H1 (cell line): ENCODE measurements around the gene CSTF3. TPM values are rescaled to one million over a fixed set of nuclear protein-coding genes. Genes with fewer than 3 reads are reported as not detected.

ENCODE experiments used
- CTCF ChIA-PET: fragments of 300-600 bp; sonication (Branson Sonifier 250); formaldehyde crosslinking; loops from one replicate; lab custom pipeline; 2021; ENCODE audit not compliant: partially characterized antibody; lab: Charles Lee
- POLR2A ChIA-PET: fragments of 300-600 bp; sonication (Branson Sonifier 250); formaldehyde crosslinking; loops from one replicate; lab custom pipeline; 2021; ENCODE audit warnings: inconsistent platforms; ENCODE audit not compliant: partially characterized antibody; lab: Charles Lee
- DNase-seq, 2 experiments: peaks; one replicate each; pipeline versions ENCODE4 v3.0.0 to v3.0.0-alpha.2; 2010 to 2022; ENCODE audit warnings: low spot score in 2 of 2, low read depth in 1 of 2, mixed read lengths in 1 of 2
- FAIRE-seq: peaks from 2 replicates; lab custom pipeline; 2011; peaks lifted over from hg19 to GRCh38; lab: Jason Lieb, UNC
- H2AFZ ChIP-seq: 2 replicates; pipeline ENCODE4 v1.8.1; 2012; ENCODE audit warnings: low read length, inconsistent platforms
- H2AK5ac ChIP-seq: 2 replicates; pipeline ENCODE4 v1.6.1; 2013; ENCODE audit warnings: low read depth, low read length
- H2BK120ac ChIP-seq: replicated peaks from 2 replicates; pipeline ENCODE3; 2013; ENCODE audit warnings: low read depth, low read length, inconsistent platforms
- H2BK12ac ChIP-seq: 2 replicates; pipeline ENCODE4 v1.6.1; 2013; ENCODE audit warnings: low read depth, low read length
- H2BK15ac ChIP-seq: 2 replicates; pipeline ENCODE4 v1.6.1; 2013; ENCODE audit warnings: low read length
- H2BK20ac ChIP-seq: 2 replicates; pipeline ENCODE4 v1.6.1; 2013; ENCODE audit warnings: low read length
- H2BK5ac ChIP-seq: 2 replicates; pipeline ENCODE4 v1.6.1; 2013; ENCODE audit warnings: low read depth, low read length
- H3K14ac ChIP-seq: 2 replicates; pipeline ENCODE4 v1.6.1; 2013; ENCODE audit warnings: inconsistent platforms; ENCODE audit not compliant: insufficient read length
- H3K18ac ChIP-seq: 2 replicates; pipeline ENCODE4 v1.6.1; 2013; ENCODE audit warnings: low read length; ENCODE audit errors: extremely low read depth
- H3K23ac ChIP-seq: 2 replicates; pipeline ENCODE4 v1.6.1; 2013; ENCODE audit warnings: inconsistent platforms; ENCODE audit not compliant: insufficient read length
- H3K23me2 ChIP-seq: 2 replicates; pipeline ENCODE4 v1.6.1; 2013; ENCODE audit warnings: low read depth, low read length
- H3K27ac ChIP-seq: 2 replicates; pipeline ENCODE4 v1.6.1; 2011; ENCODE audit warnings: low read depth, low read length, inconsistent platforms
- H3K27me3 ChIP-seq, 4 experiments: replicated peaks in 1 of 4; 1 replicate in 1 of 4; 2 replicates in 3 of 4; pipeline versions ENCODE4 v1.6.1 to v1.8.1; 2011 to 2013; ENCODE audit warnings: low read length in 3 of 4, mild to moderate bottlenecking in 3 of 4, inconsistent platforms in 2 of 4, mixed read lengths in 2 of 4, moderate library complexity in 1 of 4; ENCODE audit not compliant: control insufficient read depth in 3 of 4, insufficient read depth in 3 of 4; ENCODE audit errors: extremely low read depth in 1 of 4
- H3K36me3 ChIP-seq, 4 experiments: 2 replicates each; pipeline versions ENCODE4 v1.6.1 to v1.8.1; 2011 to 2013; ENCODE audit warnings: mild to moderate bottlenecking in 4 of 4, low read length in 3 of 4, moderate library complexity in 2 of 4, control low read depth in 1 of 4, inconsistent platforms in 1 of 4; ENCODE audit not compliant: insufficient read depth in 4 of 4, control insufficient read depth in 2 of 4
- H3K4ac ChIP-seq: replicated peaks from 2 replicates; pipeline ENCODE3; 2013; ENCODE audit warnings: low read length, low read depth, mixed read lengths, inconsistent platforms; ENCODE audit not compliant: insufficient read length
- H3K4me1 ChIP-seq, 4 experiments: replicated peaks in 1 of 4; 1 replicate in 1 of 4; 2 replicates in 3 of 4; pipeline versions ENCODE4 v1.6.1 to v1.8.1; 2011 to 2013; ENCODE audit warnings: low read length in 3 of 4, inconsistent platforms in 2 of 4, mixed read lengths in 1 of 4; ENCODE audit not compliant: insufficient read depth in 4 of 4, control insufficient read depth in 3 of 4
- H3K4me2 ChIP-seq, 2 experiments: 2 replicates each; pipeline versions ENCODE4 v1.6.1 to v1.8.1; 2011 to 2013; ENCODE audit warnings: low read depth in 2 of 2, low read length in 2 of 2, control low read depth in 1 of 2, inconsistent platforms in 1 of 2, mild to moderate bottlenecking in 1 of 2; ENCODE audit not compliant: insufficient read depth in 1 of 2
- H3K4me3 ChIP-seq, 4 experiments: fragments of 200-600, 300-600 bp in 1 of 4; sonication (generic), shearing (Covaris generic), sonication (Bioruptor Twin) in 1 of 4; 2 replicates each; pipeline versions ENCODE4 v1.5.1 to v1.8.1; 2011 to 2016; ENCODE audit warnings: low read length in 4 of 4, low read depth in 3 of 4, control low read depth in 2 of 4, inconsistent platforms in 2 of 4, mild to moderate bottlenecking in 2 of 4, mixed read lengths in 1 of 4, moderate library complexity in 1 of 4; ENCODE audit not compliant: insufficient read depth in 2 of 4; ENCODE audit errors: extremely low read depth in 1 of 4
- H3K56ac ChIP-seq: replicated peaks from 2 replicates; pipeline ENCODE3; 2013; ENCODE audit warnings: low read depth, mild to moderate bottlenecking, mixed read lengths, low read length, inconsistent platforms; ENCODE audit not compliant: insufficient read length
- H3K79me1 ChIP-seq: 2 replicates; pipeline ENCODE4 v1.6.1; 2013; ENCODE audit warnings: low read depth, low read length, control low read depth
- H3K79me2 ChIP-seq, 2 experiments: 2 replicates each; pipeline versions ENCODE4 v1.6.1 to v1.8.1; 2012 to 2013; ENCODE audit warnings: low read length in 2 of 2, mild to moderate bottlenecking in 2 of 2, inconsistent platforms in 1 of 2; ENCODE audit not compliant: insufficient read depth in 2 of 2, control insufficient read depth in 1 of 2
- H3K9ac ChIP-seq, 4 experiments: replicated peaks in 1 of 4; 1 replicate in 1 of 4; 2 replicates in 3 of 4; pipeline versions ENCODE4 v1.6.1 to v1.8.1; 2011 to 2013; ENCODE audit warnings: low read depth in 3 of 4, low read length in 3 of 4, control low read depth in 2 of 4, mild to moderate bottlenecking in 2 of 4, moderate library complexity in 2 of 4, inconsistent platforms in 1 of 4; ENCODE audit errors: extremely low read depth in 1 of 4
- H3K9me3 ChIP-seq, 2 experiments: 2 replicates each; pipeline versions ENCODE4 v1.6.1 to v1.8.1; 2012 to 2013; ENCODE audit warnings: mild to moderate bottlenecking in 2 of 2, moderate library complexity in 2 of 2, control low read depth in 1 of 2, inconsistent platforms in 1 of 2, low read depth in 1 of 2, low read length in 1 of 2, mixed read lengths in 1 of 2; ENCODE audit not compliant: insufficient read depth in 2 of 2
- H4K20me1 ChIP-seq, 2 experiments: replicated peaks in 1 of 2; 2 replicates each; pipeline versions ENCODE3 to v1.8.1; 2011 to 2013; ENCODE audit warnings: inconsistent platforms in 2 of 2, low read length in 2 of 2, mild to moderate bottlenecking in 1 of 2; ENCODE audit not compliant: insufficient read depth in 2 of 2, control insufficient read depth in 1 of 2
- H4K5ac ChIP-seq: 2 replicates; pipeline ENCODE4 v1.6.1; 2013; ENCODE audit warnings: low read length, low read depth, mixed read lengths, inconsistent platforms; ENCODE audit not compliant: insufficient read length
- H4K8ac ChIP-seq: 2 replicates; pipeline ENCODE4 v1.8.0; 2013; ENCODE audit warnings: mild to moderate bottlenecking, moderate library complexity, low read length, inconsistent platforms; ENCODE audit not compliant: insufficient read depth; ENCODE audit errors: extremely low read depth
- H4K91ac ChIP-seq: replicated peaks from 2 replicates; pipeline ENCODE3; 2013; ENCODE audit warnings: low read length, mixed read lengths, inconsistent platforms; ENCODE audit not compliant: insufficient read length
- CBX5 ChIP-seq: fragments of 300-800, 300-1000 bp; sonication (generic); IDR thresholded peaks from 2 replicates; pipeline ENCODE4 v1.7.1; 2016; ENCODE audit warnings: antibody characterized with exemption, low read length, low read depth
- CREB1 ChIP-seq: IDR thresholded peaks from 2 replicates; pipeline ENCODE4 v1.6.1; 2012; ENCODE audit warnings: inconsistent platforms
- USF2 ChIP-seq: IDR thresholded peaks from 2 replicates; pipeline ENCODE4 v1.6.1; 2011; ENCODE audit warnings: low read length, improper control_type of control experiment
- WGBS, 2 experiments: shearing (Covaris generic) in 1 of 2; methylation state at CpG; one replicate each; pipeline versions ENCODE4 v1.1.6 to v1.1.7; 2013 to 2015; ENCODE audit warnings: low lambda C conversion rate in 2 of 2, mixed read lengths in 2 of 2, inconsistent platforms in 1 of 2, low coverage in 1 of 2, missing lambda C conversion rate in 1 of 2; ENCODE audit not compliant: insufficient replicate concordance in 2 of 2, insufficient coverage in 1 of 2, insufficient read length in 1 of 2; ENCODE audit errors: extremely low coverage in 1 of 2, missing lambda C conversion rate in 1 of 2; 5-methylcytosine and 5-hydroxymethylcytosine counted together
- polyA plus RNA-seq, 7 experiments: library from polyadenylated mRNA; depleted of rRNA in 3 of 7; stranded (reverse) in 5 of 7; unstranded in 2 of 7; fragments of >200 nt in 5 of 7; fragments of 200-250 nt in 2 of 7; gene quantifications; 1 replicate in 5 of 7; 2 replicates in 1 of 7; 4 replicates in 1 of 7; pipeline versions ENCODE4 v1.2.1 to v1.2.3, GENCODE V29; 2011 to 2013; ENCODE audit warnings: missing spikeins in 2 of 7, mixed read lengths in 2 of 7
- total RNA-seq: library from RNA; stranded (reverse); fragmentation: NEBNext Ultra II Directional; extraction: Animal tissue kit (Norgen Biotek cat#: 25700); gene quantifications from 2 replicates; pipeline ENCODE4 v1.2.1, GENCODE V29; 2021

CSTF3 gene
- total and polyA plus RNA-seq, 2 of the 8 experiments (the other 6 are each of a cell fraction or from before 2014, with no cell fraction given), result 22.3 to 54.7 TPM

- H2BK15ac ChIP-seq, result no peak overlapping the region
- H3K36me3 ChIP-seq, result peaks cover 7 to 38% (median 34%) of the 10 kb centered on the region in 4 experiments; a peak in 7 of 8 replicates
- no peak overlapping the region for H2AFZ ChIP-seq
- no peak for FAIRE-seq
- no peaks in the 10 kb centered on the region for H4K20me1 ChIP-seq
- no peak overlapping the region for H2BK20ac ChIP-seq
- H3K9ac ChIP-seq, result no peak overlapping the region
- 96% methylated on average over 8 of the region's 8 CpGs; no CpG with 5 or more reads in 1 of the 2 experiments for WGBS, 2 experiments
- no peaks in the 10 kb centered on the region for H3K9me3 ChIP-seq
- no peak overlapping the region for H3K4me3 ChIP-seq
- no peak overlapping the region for H3K4ac ChIP-seq
- POLR2A ChIA-PET, result interaction anchor here (0.6 kb wide), 1 partner anchor 33 kb away, joined by 3 read pairs; no protein-coding TSS in a partner anchor
- no peak overlapping the region for H3K14ac ChIP-seq
- no peak overlapping the region for H2BK12ac ChIP-seq
- no peak overlapping the region for H2AK5ac ChIP-seq
- H2BK120ac ChIP-seq, result no peak overlapping the region
- no peak overlapping the region for H3K23ac ChIP-seq
- no peaks in the 10 kb centered on the region for H3K79me2 ChIP-seq
- H3K79me1 ChIP-seq, result no peaks in the 10 kb centered on the region; the same call in 1 of the 2 replicates
- CTCF ChIA-PET, result interaction anchor here (0.6 to 1.6 kb wide), 3 partner anchors 11 to 194 kb away, joined by 3 to 4 read pairs (median 4); no protein-coding TSS in a partner anchor
- no peaks in the 10 kb centered on the region for H3K27me3 ChIP-seq
- H3K27ac ChIP-seq, result no peak overlapping the region
- H3K23me2 ChIP-seq, result no peaks in the 10 kb centered on the region
- no peak overlapping the region for H4K5ac ChIP-seq
- no peak overlapping the region for H3K56ac ChIP-seq
- no peak for DNase-seq
- H3K18ac ChIP-seq, result no peak overlapping the region
- H3K4me1 ChIP-seq, result peaks cover 0 to 3% (median 0%) of the 10 kb centered on the region in 4 experiments; a peak in 1 of 7 replicates
- H2BK5ac ChIP-seq, result no peak overlapping the region
- no peak overlapping the region for H4K91ac ChIP-seq
- no peak overlapping the region for H3K4me2 ChIP-seq
- H4K8ac ChIP-seq, result no peak overlapping the region
- no peak for TF ChIP-seq USF2
- TF ChIP-seq CBX5, result no peak
- TF ChIP-seq CREB1, result no peak
Observed at GRCh38 chr11:33072465-33072864, 88.8 kb downstream of the CSTF3 start.
